Thyroid gland (tissue), 4 donors: Measurements from ENCODE around the gene IGF1. TPM values are rescaled to one million over a fixed set of nuclear protein-coding genes. Genes with fewer than 3 reads are reported as not detected.
"Not testable (repeated sequence)": the region's sequence is repeated elsewhere in the genome, so short reads cannot be mapped to it uniquely, and the experiment has no call there.

Experiments used
- DNase-seq, 2 donors: peaks; one replicate each; pipeline ENCODE4 v3.0.0-alpha.2; 2019
- H3K27ac ChIP-seq, 3 donors: fragments of 200-600 bp; sonication (generic); 1 replicate in 2 of 3; 2 replicates in 1 of 3; pipeline ENCODE4 v1.5.1; 2016 to 2019; ENCODE audit warnings: mild to moderate bottlenecking in 1 of 3, moderate library complexity in 1 of 3
- H3K27me3 ChIP-seq: fragments of 200-600 bp; sonication (generic); one replicate; pipeline ENCODE4 v1.5.1; 2019
- H3K36me3 ChIP-seq, 2 donors: fragments of 200-600 bp; sonication (generic); one replicate each; pipeline ENCODE4 v1.5.1; 2016 to 2019
- H3K4me1 ChIP-seq, 2 donors: fragments of 200-600 bp; sonication (generic); one replicate each; pipeline ENCODE4 v1.5.1; 2017 to 2019
- H3K4me3 ChIP-seq, 3 donors: fragments of 200-600 bp; sonication (generic); replicated peaks in 1 of 3; 1 replicate in 2 of 3; 2 replicates in 1 of 3; pipeline ENCODE4 v1.5.1; 2016; ENCODE audit warnings: mild to moderate bottlenecking in 1 of 3
- H3K9me3 ChIP-seq: fragments of 200-600 bp; sonication (generic); one replicate; pipeline ENCODE4 v1.5.1; 2017
- CTCF ChIP-seq, 6 experiments: fragments of 200-600 bp in 3 of 6; fragments of 450-650 bp in 3 of 6; sonication (generic) in 3 of 6; IDR thresholded peaks; one replicate each; pipeline ENCODE4 v1.5.1; 2016 to 2019; ENCODE audit warnings: antibody characterized with exemption in 6 of 6, mild to moderate bottlenecking in 2 of 6, inconsistent platforms in 1 of 6, moderate library complexity in 1 of 6
- POLR2A ChIP-seq, 2 donors: fragments of 450-650 bp; IDR thresholded peaks; one replicate each; pipeline ENCODE4 v1.6.1; 2017; ENCODE audit warnings: antibody characterized with exemption in 2 of 2, mild to moderate bottlenecking in 2 of 2, moderate library complexity in 1 of 2
- WGBS, 2 donors: methylation state at CpG; one replicate each; pipeline ENCODE4 v1.1.5; 2017; 5-methylcytosine and 5-hydroxymethylcytosine counted together
- intact Hi-C: fragments of 100-400 bp; cut with DNase I; formaldehyde crosslinking; loops from one replicate; pipeline ENCODE4 v1.15.1; 2023
- total RNA-seq, 4 donors: library from RNA; depleted of rRNA; stranded (reverse); fragments of >200 nt; gene quantifications; one replicate each; pipeline ENCODE4 v1.2.3, GENCODE V29; 2016

IGF1 gene
- total RNA-seq, 4 donors from 2014 or later, result 74.0 to 134 (median 111) TPM

- no peaks in the 10 kb centered on the region for H3K9me3 ChIP-seq
- no peak overlapping the region for H3K4me3 ChIP-seq
- intact Hi-C loops, result no loop called here
- DNase-seq, result no peak
- TF ChIP-seq POLR2A (IDR thresholded peaks at IDR 0.05), result no peak
- no peak for TF ChIP-seq CTCF (IDR thresholded peaks at IDR 0.05)
- no peak overlapping the region for H3K27ac ChIP-seq
- H3K27me3 ChIP-seq, result no peaks in the 10 kb centered on the region
- H3K4me1 ChIP-seq, result peaks cover 0 to 23% of the 10 kb centered on the region in 2 donors
- no peaks in the 10 kb centered on the region for H3K36me3 ChIP-seq
- WGBS, 2 donors, result 86 to 87% methylated on average over 2 of the region's 2 CpGs
Measured at GRCh38 chr12:102452605-102453004, 27.8 kb downstream of the IGF1 start.

DNA sequence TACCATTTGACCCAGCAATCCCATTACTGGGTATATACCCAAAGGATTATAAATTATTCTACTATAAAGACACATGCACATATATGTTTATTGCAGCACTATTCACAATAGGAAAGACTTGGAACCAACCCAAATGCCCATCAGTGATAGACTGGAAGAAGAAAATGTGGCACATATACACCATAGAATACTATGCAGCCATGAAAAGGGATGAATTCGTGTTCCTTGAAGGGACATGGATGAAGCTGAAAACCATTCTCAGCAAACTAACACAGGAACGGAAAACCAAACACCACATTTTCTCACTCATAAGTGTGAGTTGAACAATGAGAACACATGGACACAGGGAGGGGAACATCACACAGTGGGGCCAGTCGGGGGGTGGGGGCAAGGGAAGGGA lies 31.3 kb downstream of the IGF1 start:
- H3K4me3 ChIP-seq, H3K27ac ChIP-seq, H3K9me3 ChIP-seq, H3K4me1 ChIP-seq, H3K36me3 ChIP-seq, DNase-seq, intact Hi-C loops, H3K27me3 ChIP-seq: not testable (repeated sequence)
- 90 to 94% methylated on average over 3 of the region's 3 CpGs for whole genome bisulfite sequencing, 2 donors

DNA sequence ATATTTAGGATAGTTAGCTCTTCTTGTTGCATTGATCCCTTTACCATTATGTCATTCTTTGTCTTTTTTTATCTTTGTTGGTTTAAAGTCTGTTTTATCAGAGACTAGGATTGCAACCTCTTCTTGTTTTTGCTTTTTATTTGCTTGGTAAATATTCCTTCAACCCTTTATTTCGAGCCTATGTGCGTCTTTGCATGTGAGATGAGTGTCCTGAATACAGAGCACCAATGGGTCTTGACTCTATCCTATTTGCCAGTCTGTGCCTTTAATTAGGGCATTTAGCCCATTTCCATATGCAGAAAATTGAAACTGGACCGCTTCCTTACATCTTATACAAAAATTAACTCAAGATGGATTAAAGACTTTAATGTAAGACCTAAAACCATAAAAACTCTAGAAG lies 32.9 kb downstream of the IGF1 start:
- H3K36me3 ChIP-seq, H3K4me3 ChIP-seq, H3K4me1 ChIP-seq, DNase-seq, H3K9me3 ChIP-seq, H3K27me3 ChIP-seq, H3K27ac ChIP-seq, intact Hi-C loops: not testable (repeated sequence)
- WGBS, 2 donors, result 93 to 97% methylated on average over 3 of the region's 3 CpGs

DNA sequence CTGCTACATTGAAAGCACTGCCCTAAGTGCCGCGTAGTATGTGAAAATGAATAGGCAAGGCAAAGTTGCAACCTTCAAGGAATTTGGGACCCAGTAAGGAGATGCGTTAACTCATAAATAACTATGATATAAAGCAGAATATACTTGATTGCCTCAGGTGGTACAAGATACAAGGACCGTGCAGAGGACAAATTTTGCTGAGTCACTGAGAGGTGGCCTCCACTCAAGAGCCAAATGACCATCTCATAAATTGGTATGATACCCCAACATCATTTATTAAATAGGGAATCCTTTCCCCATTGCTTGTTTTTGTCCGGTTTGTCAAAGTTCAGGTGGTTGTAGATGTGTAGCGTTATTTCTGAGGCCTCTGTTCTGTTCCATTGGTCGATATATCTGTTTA lies 35.7 kb downstream of the IGF1 start:
- Histone ChIP-seq H3K27me3 (no peaks in the 10 kb centered on the region), H3K4me1 (no peaks in the 10 kb centered on the region), H3K36me3 (no peaks in the 10 kb centered on the region), H3K27ac (no peak overlapping the region), H3K4me3 (no peak overlapping the region), H3K9me3 (no peaks in the 10 kb centered on the region)
- TF ChIP-seq CTCF (IDR thresholded peaks at IDR 0.05) (no peak), POLR2A (IDR thresholded peaks at IDR 0.05) (no peak)
- intact Hi-C loops, result no loop called here
- WGBS, 2 donors, result 73 to 90% methylated on average over 7 of the region's 7 CpGs
- DNase-seq, result no peak

DNA sequence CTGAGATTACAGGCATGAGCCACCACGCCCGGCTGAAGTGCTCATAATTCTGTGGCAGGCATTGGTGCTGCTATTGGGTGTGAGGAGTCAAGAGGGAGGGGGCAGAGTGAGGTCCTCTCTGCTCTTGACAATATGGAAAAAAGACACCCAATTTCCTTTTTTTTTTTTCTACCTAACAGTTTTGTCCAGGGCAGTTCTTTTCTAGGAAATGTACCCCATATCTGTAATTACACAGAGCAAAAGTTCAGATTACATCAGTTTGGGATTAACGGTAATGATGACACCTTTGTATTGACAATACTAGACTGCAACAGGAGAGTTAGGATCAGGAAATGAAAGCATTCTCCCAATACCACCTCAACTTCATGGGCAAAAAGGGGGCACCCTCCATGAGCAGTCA lies 36.3 kb downstream of the IGF1 start:
- Histone ChIP-seq H3K36me3 (no peaks in the 10 kb centered on the region), H3K4me1 (peaks cover 2% of the 10 kb centered on the region in 2 donors), H3K27me3 (no peaks in the 10 kb centered on the region), H3K27ac (no peak overlapping the region), H3K9me3 (no peaks in the 10 kb centered on the region), H3K4me3 (no peak overlapping the region)
- no peak for DNase-seq
- intact Hi-C loops, result no loop called here
- WGBS, 2 donors, result 94% methylated on average over 3 of the region's 3 CpGs
- TF ChIP-seq POLR2A (IDR thresholded peaks at IDR 0.05) (no peak), CTCF (IDR thresholded peaks at IDR 0.05) (no peak)

DNA sequence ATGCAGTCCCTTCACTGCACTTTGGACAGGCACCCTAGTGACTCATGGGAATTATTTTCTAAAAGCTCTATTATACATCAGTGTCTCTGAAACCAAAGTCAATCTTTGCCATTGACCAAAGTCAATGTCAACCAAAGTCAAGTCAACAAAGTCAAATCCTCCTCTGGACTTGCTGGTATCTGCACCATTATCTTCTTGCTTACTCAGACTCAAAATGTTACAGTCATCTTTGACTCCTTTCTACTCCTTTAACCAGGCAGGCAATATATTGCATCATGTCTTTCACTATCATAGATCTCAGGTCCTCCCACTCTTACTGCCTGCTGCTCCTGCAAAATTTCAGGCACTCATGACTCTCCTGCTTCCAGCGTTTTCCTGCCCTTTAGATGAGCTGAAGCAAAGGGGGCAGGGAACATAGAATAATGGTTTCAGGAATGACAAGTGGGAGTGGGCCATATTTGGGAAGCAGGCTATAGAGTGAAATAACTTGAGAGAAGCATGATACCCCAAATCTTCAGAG lies 39.2 kb downstream of the IGF1 start:
- DNase-seq, result no peak
- Histone ChIP-seq H3K27me3 (no peaks in the 10 kb centered on the region), H3K9me3 (no peaks in the 10 kb centered on the region), H3K4me1 (peaks cover 5 to 18% of the 10 kb centered on the region in 2 donors), H3K27ac (no peak overlapping the region), H3K4me3 (no peak overlapping the region), H3K36me3 (no peaks in the 10 kb centered on the region)
- TF ChIP-seq CTCF (IDR thresholded peaks at IDR 0.05) (no peak), POLR2A (IDR thresholded peaks at IDR 0.05) (no peak)
- intact Hi-C loops, result no loop called here
- 89 to 91% methylated on average over 1 of the region's 1 CpG for WGBS, 2 donors
